Stimulated activated CD8-positive, alpha-beta memory T cell treated with anti-CD3 and anti-CD28 coated beads, Interleukin-15, amount 100 ng/mL, for 4 hours (primary cell): ENCODE data around the gene LMBR1L.
"Not testable (repeated sequence)": the region's sequence is repeated elsewhere in the genome, so short reads cannot be mapped to it uniquely, and the experiment has no call there.

Source experiments
- DNase-seq, 2 donors: peaks; one replicate each; pipeline ENCODE4 v3.0.0-alpha.2; 2020; ENCODE audit warnings: low read depth in 2 of 2

Gene LMBR1L

DNA sequence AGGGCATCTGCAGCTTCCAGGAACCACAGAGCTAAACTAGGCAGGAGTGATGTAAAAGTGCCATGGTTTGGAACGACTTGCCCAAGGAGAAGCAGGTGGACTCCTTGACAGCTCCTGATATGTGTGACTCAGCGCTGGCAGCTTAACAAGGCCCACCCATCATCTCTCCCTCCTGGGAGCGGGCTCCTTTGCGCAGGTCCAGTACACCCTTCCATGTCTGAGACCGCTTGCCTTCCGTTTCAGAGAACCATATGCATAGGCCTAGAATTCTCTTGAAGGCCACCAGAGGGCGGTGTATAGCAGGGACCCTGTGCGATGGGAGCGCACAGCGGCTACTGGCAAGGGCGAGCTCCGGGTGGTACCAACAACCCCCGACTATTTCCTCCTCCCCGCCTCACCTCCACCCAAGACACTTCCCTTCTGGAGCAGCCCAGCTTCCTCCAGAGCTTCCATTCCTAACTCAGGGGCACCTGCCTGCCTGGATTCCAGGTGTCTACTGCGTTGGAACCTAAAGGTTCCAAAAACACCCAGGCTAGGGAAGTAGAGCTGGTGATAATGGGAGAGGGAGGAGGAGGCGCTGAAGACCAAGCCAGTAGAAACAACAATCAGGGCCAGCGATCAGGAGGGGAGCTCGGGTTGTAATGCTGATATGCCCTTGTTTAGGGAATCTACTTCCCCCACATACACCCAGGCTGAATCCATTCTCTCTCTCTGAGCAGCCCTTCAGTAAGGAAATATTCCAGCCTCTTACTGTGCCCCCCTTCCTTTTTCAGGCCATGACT is 22.3 kb downstream of the LMBR1L start:
- peak; percentile 33 to 59 for DNase-seq

DNA sequence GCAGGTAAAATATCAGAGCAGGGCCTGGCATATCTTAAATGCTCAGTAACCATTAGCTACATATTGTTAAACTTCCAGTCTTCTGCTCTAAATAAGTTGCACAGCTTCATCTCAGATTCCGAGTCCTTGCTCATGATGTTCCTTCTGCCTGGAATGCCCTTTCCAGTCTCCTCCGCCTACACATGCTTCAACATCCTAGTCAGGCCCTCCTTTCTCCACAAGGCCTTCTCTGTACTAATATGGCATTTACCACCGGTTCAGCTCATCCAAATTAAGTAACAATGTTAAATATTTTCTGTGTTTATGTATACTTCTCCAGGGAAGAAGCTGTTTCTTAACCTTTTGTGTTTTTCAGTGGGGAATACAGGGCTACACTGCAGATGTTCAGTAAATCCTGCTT is 24.5 kb downstream of the LMBR1L start:
- DNase-seq = no peak

GRCh38 chr12:49084438-49084837 is 26.2 kb downstream of the LMBR1L start:
- no peak for DNase-seq

DNA sequence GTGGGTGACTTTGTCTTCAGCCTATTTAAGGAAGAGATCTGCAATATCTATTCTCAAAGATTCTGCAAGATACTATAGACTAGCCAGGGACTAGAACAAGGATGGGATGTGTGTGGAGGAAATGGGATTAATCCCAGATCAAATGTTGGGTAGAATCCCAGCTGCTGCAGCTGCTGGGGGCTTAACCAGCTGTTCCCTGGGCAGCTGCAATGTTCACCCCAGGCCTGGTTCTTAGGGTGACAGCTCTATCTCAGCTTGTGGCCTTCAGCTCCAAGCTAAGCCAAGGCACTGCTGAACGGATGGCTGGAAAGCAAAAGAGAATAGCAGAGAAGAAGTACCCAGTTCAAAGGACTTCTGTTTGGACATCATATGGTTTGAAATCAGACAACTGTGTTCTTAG is 30.9 kb downstream of the LMBR1L start:
- no peak for DNase-seq

DNA sequence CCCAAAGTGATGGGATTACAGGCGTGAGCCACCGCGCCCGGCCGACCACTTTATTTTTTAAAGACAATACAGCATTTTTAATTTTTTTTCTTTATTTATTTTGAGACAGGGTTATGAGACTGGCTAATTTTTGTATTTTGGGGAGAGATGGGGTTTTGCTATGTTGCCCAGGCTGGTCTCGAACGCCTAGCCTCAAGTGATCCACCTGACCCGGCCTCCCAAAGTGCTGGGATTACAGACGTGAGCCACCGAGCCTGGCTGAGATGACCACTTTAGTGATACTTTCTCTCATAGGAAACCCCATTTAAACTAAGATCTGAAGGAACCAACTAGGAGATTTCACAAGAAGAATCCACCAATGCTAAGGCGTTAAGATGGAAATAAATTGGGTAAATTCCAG is 39.7 kb downstream of the LMBR1L start:
- no peak for DNase-seq

- DNase-seq = peak; percentile 98 to 99
These were observed 40.9 kb downstream of the LMBR1L start, which contains the start of gene RHEBL1 for GRCh38 chr12:49069507-49070346. RHEBL1 (minus strand) TSS chr12:49069979; CDS start chr12:49069785, 194 bp downstream.

GRCh38 chr12:49068879-49069506 is 41.7 kb downstream of the LMBR1L start:
- DNase-seq = no peak

GRCh38 chr12:49066120-49066519 is 44.5 kb downstream of the LMBR1L start:
- no peak for DNase-seq

GRCh38 chr12:49064767-49065152 is 45.9 kb downstream of the LMBR1L start:
- DNase-seq = no peak

- not testable (repeated sequence) for DNase-seq
These were observed 48.7 kb downstream of the LMBR1L start for GRCh38 chr12:49061916-49062315.

GRCh38 chr12:49061157-49061650 is 49.4 kb downstream of the LMBR1L start:
- no peak for DNase-seq

- peak; percentile 79 to 81 for DNase-seq
These were observed 50.1 kb downstream of the LMBR1L start, which contains the start of gene KMT2D for GRCh38 chr12:49060237-49061156. KMT2D (minus strand) TSS chr12:49060794; CDS start chr12:49055324, 5,470 bp downstream.

GRCh38 chr12:49059299-49060171 is 51.1 kb downstream of the LMBR1L start:
- DNase-seq = no peak

- no peak for DNase-seq
These were observed 51.7 kb downstream of the LMBR1L start for GRCh38 chr12:49059045-49059298.

DNA sequence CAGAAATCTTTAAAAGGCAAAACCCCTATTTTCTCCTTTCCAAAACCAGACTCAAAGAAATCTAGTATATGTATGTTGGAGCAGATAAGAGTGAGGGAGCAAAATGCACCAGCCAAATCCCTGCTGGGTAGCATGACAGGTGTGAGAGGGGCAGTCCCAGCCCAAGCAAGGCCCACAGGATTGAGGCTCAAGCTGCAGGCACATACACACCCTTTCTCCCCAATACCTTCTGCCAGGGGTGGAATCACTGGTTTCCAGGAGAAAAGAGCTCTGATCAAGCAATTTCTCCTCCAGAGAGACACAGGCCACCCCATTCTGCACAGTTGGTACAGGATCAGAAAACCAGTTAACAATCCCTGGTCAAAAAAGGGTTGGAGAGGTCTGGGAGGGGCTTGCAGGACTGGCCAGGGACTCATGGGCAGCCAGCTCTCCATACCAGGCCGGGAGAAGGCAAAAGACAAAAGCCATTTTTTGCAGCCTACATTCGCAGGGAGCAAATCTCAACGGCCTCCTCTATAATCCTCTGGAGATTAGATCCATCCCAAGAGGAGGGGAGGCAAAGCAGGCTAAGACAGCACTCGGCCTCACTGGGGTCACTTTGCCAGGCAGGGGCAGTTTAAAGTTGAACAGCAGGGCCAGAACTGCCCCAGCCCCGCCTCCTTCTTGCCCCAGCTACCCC is 52.1 kb downstream of the LMBR1L start:
- no peak for DNase-seq

DNA sequence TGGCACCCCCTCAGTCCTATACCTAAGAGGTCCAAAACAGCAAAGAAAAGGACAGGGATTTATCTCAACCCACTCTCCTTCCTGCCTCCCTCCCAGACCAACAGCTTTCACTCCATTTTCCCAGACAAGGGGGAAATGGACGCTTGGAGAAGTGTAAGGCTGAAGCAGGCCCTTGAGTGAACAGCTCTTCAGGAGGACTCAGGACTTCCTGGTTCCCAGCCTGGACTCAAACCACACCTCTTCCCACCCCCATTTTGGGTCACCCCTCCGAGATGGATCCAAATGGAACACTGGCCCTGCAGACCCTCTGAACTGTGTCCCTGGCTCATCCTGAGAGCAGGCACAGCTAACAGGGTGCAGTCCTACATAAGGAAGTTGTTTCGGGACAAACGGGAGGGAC is 52.8 kb downstream of the LMBR1L start:
- DNase-seq = no peak

- no peak for DNase-seq
These were observed 54.5 kb downstream of the LMBR1L start for GRCh38 chr12:49055978-49056754.

DNA sequence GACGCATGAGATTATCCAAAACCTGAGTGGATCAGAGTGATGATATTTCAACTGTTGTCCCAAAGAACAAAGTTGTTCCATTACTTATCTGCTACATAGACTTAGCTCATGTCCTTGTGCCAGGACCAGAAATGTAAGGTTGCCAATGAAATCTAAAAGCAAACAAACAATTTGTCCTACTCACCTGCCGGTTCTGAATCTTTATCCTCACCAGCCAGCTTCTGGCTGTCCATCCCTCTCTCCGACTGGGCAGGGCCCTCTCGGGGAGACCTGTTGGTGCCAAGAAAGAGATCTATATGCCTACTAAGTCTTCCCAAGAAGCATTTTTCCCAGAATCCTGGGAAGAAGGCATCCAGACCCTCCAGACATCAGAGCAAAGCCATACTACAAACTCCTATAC is 55.6 kb downstream of the LMBR1L start:
- DNase-seq = no peak

GRCh38 chr12:49054524-49054923 is 56.1 kb downstream of the LMBR1L start:
- DNase-seq = no peak
